SK-N-SH (cell line): Measurements from ENCODE around the gene SLC24A4. TPM values are rescaled to one million over a fixed set of nuclear protein-coding genes. Genes with fewer than 3 reads are reported as not detected.

Experiments used
- CTCF ChIA-PET: fragments of 300-600, 350-600 bp; formaldehyde crosslinking; extraction: SDS; loops from one replicate; lab custom pipeline; 2021; lab: Yijun Ruan, JAX
- POLR2A ChIA-PET: fragments of 350-600 bp; sonication (Branson Sonifier 250); formaldehyde crosslinking; extraction: SDS; loops from one replicate; lab custom pipeline; 2020; ENCODE audit warnings: antibody characterized with exemption, inconsistent platforms; lab: Yijun Ruan, JAX
- DNase-seq: peaks from one replicate; pipeline ENCODE4 v3.0.0; 2012
- H2AFZ ChIP-seq: fragments of 200-600 bp; sonication (generic); 2 replicates; pipeline ENCODE4 v1.8.1; 2016; ENCODE audit warnings: antibody characterized with exemption, mild to moderate bottlenecking, low read depth
- H3F3A ChIP-seq: fragments of 200-600 bp; sonication (generic); replicated peaks from 2 replicates; pipeline ENCODE3; 2016; ENCODE audit warnings: antibody characterized with exemption, mild to moderate bottlenecking; ENCODE audit not compliant: insufficient read depth
- H3K27ac ChIP-seq, 2 experiments: fragments of 200-500 bp in 1 of 2; fragments of 200-600 bp in 1 of 2; sonication (Bioruptor generic) in 1 of 2; sonication (generic), shearing (Covaris generic) in 1 of 2; 2 replicates each; pipeline versions ENCODE4 v1.5.1 to v1.6.1; 2014 to 2016; ENCODE audit warnings: low read depth in 2 of 2, inconsistent platforms in 1 of 2, low read length in 1 of 2, mild to moderate bottlenecking in 1 of 2, mixed read lengths in 1 of 2
- H3K27me3 ChIP-seq: fragments of 200-600 bp; sonication (generic), shearing (Covaris generic); 2 replicates; pipeline ENCODE4 v1.6.1; 2016; ENCODE audit warnings: mixed run types; ENCODE audit not compliant: insufficient read depth
- H3K36me3 ChIP-seq, 2 experiments: fragments of 200-500 bp in 1 of 2; fragments of 200-600 bp in 1 of 2; sonication (Bioruptor generic) in 1 of 2; sonication (generic) in 1 of 2; replicated peaks in 1 of 2; 2 replicates each; pipeline versions ENCODE3 to v1.5.1; 2014 to 2016; ENCODE audit warnings: low read length in 1 of 2, mild to moderate bottlenecking in 1 of 2; ENCODE audit not compliant: insufficient read depth in 2 of 2, control insufficient read depth in 1 of 2
- H3K4me1 ChIP-seq, 2 experiments: fragments of 200-500 bp in 1 of 2; fragments of 200-600 bp in 1 of 2; sonication (Bioruptor generic) in 1 of 2; sonication (generic), shearing (Covaris generic) in 1 of 2; 2 replicates each; pipeline versions ENCODE4 v1.5.1 to v1.6.1; 2014 to 2016; ENCODE audit warnings: low read depth in 1 of 2, low read length in 1 of 2, mixed run types in 1 of 2; ENCODE audit not compliant: insufficient read depth in 2 of 2, control insufficient read depth in 1 of 2
- H3K4me2 ChIP-seq: fragments of 200-600 bp; sonication (generic), shearing (Covaris generic); 2 replicates; pipeline ENCODE4 v1.6.1; 2017; ENCODE audit warnings: mixed run types
- H3K4me3 ChIP-seq, 2 experiments: fragments of 200-500 bp in 1 of 2; fragments of 200-600 bp in 1 of 2; sonication (Bioruptor generic) in 1 of 2; sonication (generic), shearing (Covaris generic) in 1 of 2; 2 replicates each; pipeline versions ENCODE4 v1.5.1 to v1.8.1; 2014 to 2016; ENCODE audit warnings: low read depth in 2 of 2, inconsistent platforms in 1 of 2, low read length in 1 of 2, mild to moderate bottlenecking in 1 of 2, mixed read lengths in 1 of 2, moderate library complexity in 1 of 2
- H3K79me2 ChIP-seq: fragments of 200-600 bp; sonication (generic); 2 replicates; pipeline ENCODE4 v1.8.1; 2017; ENCODE audit warnings: mild to moderate bottlenecking; ENCODE audit not compliant: insufficient read depth
- H3K9ac ChIP-seq: fragments of 200-600 bp; sonication (generic); 2 replicates; pipeline ENCODE4 v1.6.1; 2017; ENCODE audit warnings: mixed run types
- H3K9me2 ChIP-seq: fragments of 200-600 bp; sonication (generic); 2 replicates; pipeline ENCODE4 v1.6.1; 2017; ENCODE audit warnings: mixed run types
- H3K9me3 ChIP-seq: fragments of 200-600 bp; sonication (generic); 2 replicates; pipeline ENCODE4 v1.6.1; 2017; ENCODE audit warnings: mixed run types, mild to moderate bottlenecking, moderate library complexity
- H4K20me1 ChIP-seq: fragments of 200-600 bp; sonication (generic); 2 replicates; pipeline ENCODE4 v1.6.1; 2017; ENCODE audit warnings: mild to moderate bottlenecking, mixed run types; ENCODE audit not compliant: insufficient read depth
- ELF1 ChIP-seq: IDR thresholded peaks from 2 replicates; pipeline ENCODE4 v1.4.0; 2012
- EZH2phosphoT487 ChIP-seq: fragments of 200-600 bp; sonication (generic); IDR thresholded peaks from 2 replicates; pipeline ENCODE4 v1.6.1; 2017; ENCODE audit warnings: low read depth, mixed run types, mild to moderate bottlenecking, antibody characterized with exemption, moderate library complexity, borderline replicate concordance
- FOXJ3 ChIP-seq: sonication (generic); formaldehyde crosslinking; IDR thresholded peaks from 2 replicates; pipeline ENCODE4 v1.5.1; 2020; ENCODE audit warnings: mild to moderate bottlenecking, missing genetic modification reagents
- JUND ChIP-seq: IDR thresholded peaks from 2 replicates; pipeline ENCODE4 v1.4.0; 2012
- NFIC ChIP-seq: IDR thresholded peaks from 2 replicates; pipeline ENCODE4 v1.4.0; 2012; ENCODE audit warnings: borderline replicate concordance
- RCOR1 ChIP-seq: fragments of 150-350 bp; IDR thresholded peaks from 2 replicates; pipeline ENCODE4 v1.6.1; 2017; ENCODE audit warnings: antibody characterized with exemption, low read length
- SIN3A ChIP-seq: IDR thresholded peaks from 2 replicates; pipeline ENCODE4 v1.6.1; 2012; ENCODE audit warnings: low read depth, mild to moderate bottlenecking, low read length, moderate library complexity, borderline replicate concordance
- TAF1 ChIP-seq: IDR thresholded peaks from 2 replicates; pipeline ENCODE4 v1.6.1; 2012; ENCODE audit warnings: low read depth, mild to moderate bottlenecking, low read length, moderate library complexity, borderline replicate concordance
- TCF12 ChIP-seq: IDR thresholded peaks from 2 replicates; pipeline ENCODE4 v1.4.0; 2012
- WGBS: methylation state at CpG from one replicate; pipeline ENCODE4 v1.1.6; 2017; ENCODE audit warnings: low lambda C conversion rate; 5-methylcytosine and 5-hydroxymethylcytosine counted together
- polyA plus RNA-seq, 3 experiments: library from polyadenylated mRNA; depleted of rRNA; stranded (reverse); fragments of >200 nt; gene quantifications; 2 replicates each; pipeline ENCODE4 v1.2.3, GENCODE V29; 2012
- TF ChIP-seq, protein P1 (sequence below): fragments of 200-600 bp; sonication (generic); IDR thresholded peaks from 2 replicates; pipeline ENCODE4 v1.6.1; 2017; ENCODE audit warnings: antibody characterized with exemption, mild to moderate bottlenecking, moderate library complexity

The SLC24A4 gene
- polyA plus RNA-seq, 1 of the 3 experiments (the other 2 are of a cell fraction), result 0.07 TPM

DNA sequence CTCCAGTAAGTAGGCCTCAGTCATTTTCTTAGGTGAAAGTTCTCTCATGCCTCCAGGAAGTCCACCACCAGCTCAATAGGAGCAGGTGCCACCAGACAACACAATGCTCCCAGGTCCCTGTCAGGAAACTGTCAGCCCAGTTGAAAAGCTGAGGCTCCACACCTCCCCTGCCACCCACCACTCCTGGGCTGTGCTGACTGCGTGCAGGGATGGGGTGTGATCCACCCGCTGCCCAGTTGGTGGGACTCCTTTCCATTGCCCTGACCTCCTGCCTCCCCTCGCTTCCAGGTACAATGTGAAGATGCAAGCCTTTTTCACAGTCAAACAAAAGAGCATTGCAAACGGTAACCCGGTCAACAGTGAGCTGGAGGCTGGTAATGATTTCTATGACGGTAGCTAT lies 125.8 kb downstream of the SLC24A4 start:
- Histone ChIP-seq H3K9ac (no peak overlapping the region), H3K4me1 (no peaks in the 10 kb centered on the region), H3K9me3 (no peaks in the 10 kb centered on the region), H2AFZ (no peak overlapping the region), H4K20me1 (no peaks in the 10 kb centered on the region), H3K4me2 (no peak overlapping the region), H3K4me3 (no peak overlapping the region), H3K36me3 (no peaks in the 10 kb centered on the region), H3K79me2 (no peaks in the 10 kb centered on the region), H3K27me3 (no peaks in the 10 kb centered on the region), H3F3A (no peaks in the 10 kb centered on the region), H3K9me2 (no peaks in the 10 kb centered on the region), H3K27ac (no peak overlapping the region)
- 49% methylated on average over 3 of the region's 6 CpGs for WGBS
- DNase-seq, result no peak
- ChIA-PET CTCF (interaction anchor here (1.3 kb wide), 1 partner anchor 10 kb away, joined by 3 read pairs; no protein-coding TSS in a partner anchor), POLR2A (interaction anchor here (0.5 kb wide), 1 partner anchor 847 kb away, joined by 3 read pairs; no protein-coding TSS in a partner anchor)
- TF ChIP-seq EZH2phosphoT487 (no peak), ELF1 (no peak), FOXJ3 (CRISPR knock-in tag) (no peak), JUND (no peak), TAF1 (no peak), RCOR1 (no peak), TCF12 (no peak), SIN3A (no peak), NFIC (no peak)
- TF ChIP-seq, protein P1, sequence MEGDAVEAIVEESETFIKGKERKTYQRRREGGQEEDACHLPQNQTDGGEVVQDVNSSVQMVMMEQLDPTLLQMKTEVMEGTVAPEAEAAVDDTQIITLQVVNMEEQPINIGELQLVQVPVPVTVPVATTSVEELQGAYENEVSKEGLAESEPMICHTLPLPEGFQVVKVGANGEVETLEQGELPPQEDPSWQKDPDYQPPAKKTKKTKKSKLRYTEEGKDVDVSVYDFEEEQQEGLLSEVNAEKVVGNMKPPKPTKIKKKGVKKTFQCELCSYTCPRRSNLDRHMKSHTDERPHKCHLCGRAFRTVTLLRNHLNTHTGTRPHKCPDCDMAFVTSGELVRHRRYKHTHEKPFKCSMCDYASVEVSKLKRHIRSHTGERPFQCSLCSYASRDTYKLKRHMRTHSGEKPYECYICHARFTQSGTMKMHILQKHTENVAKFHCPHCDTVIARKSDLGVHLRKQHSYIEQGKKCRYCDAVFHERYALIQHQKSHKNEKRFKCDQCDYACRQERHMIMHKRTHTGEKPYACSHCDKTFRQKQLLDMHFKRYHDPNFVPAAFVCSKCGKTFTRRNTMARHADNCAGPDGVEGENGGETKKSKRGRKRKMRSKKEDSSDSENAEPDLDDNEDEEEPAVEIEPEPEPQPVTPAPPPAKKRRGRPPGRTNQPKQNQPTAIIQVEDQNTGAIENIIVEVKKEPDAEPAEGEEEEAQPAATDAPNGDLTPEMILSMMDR, result no peak

GRCh38 chr14:92449404-92450181 lies 126.6 kb downstream of the SLC24A4 start:
- no peak overlapping the region for H3K4me2 ChIP-seq
- ChIA-PET CTCF (interaction anchor here (1.3 kb wide), 1 partner anchor 9 kb away, joined by 3 read pairs; no protein-coding TSS in a partner anchor), POLR2A (no interaction called here)
- H3F3A ChIP-seq, result no peaks in the 10 kb centered on the region
- no peak for DNase-seq
- no peaks in the 10 kb centered on the region for H3K9me3 ChIP-seq
- H4K20me1 ChIP-seq, result no peaks in the 10 kb centered on the region
- no peak overlapping the region for H3K4me3 ChIP-seq
- 73% methylated on average over 14 of the region's 20 CpGs for WGBS
- H3K36me3 ChIP-seq, result no peaks in the 10 kb centered on the region
- H2AFZ ChIP-seq, result no peak overlapping the region
- H3K9ac ChIP-seq, result no peak overlapping the region
- H3K79me2 ChIP-seq, result no peaks in the 10 kb centered on the region
- H3K27me3 ChIP-seq, result no peaks in the 10 kb centered on the region
- no peak overlapping the region for H3K27ac ChIP-seq
- no peak for TF ChIP-seq ELF1
- TF ChIP-seq TAF1, result no peak
- no peaks in the 10 kb centered on the region for H3K9me2 ChIP-seq
- no peaks in the 10 kb centered on the region for H3K4me1 ChIP-seq
